ENCODE measurements around the gene E4F1. TPM values are rescaled to one million over a fixed set of nuclear protein-coding genes. Genes with fewer than 3 reads are reported as not detected.

E4F1 gene
- total and polyA plus RNA-seq, 2 of the 13 experiments (the other 11 are each of a cell fraction or from before 2014, with no cell fraction given) = 13.8 to 19.5 TPM

DNA sequence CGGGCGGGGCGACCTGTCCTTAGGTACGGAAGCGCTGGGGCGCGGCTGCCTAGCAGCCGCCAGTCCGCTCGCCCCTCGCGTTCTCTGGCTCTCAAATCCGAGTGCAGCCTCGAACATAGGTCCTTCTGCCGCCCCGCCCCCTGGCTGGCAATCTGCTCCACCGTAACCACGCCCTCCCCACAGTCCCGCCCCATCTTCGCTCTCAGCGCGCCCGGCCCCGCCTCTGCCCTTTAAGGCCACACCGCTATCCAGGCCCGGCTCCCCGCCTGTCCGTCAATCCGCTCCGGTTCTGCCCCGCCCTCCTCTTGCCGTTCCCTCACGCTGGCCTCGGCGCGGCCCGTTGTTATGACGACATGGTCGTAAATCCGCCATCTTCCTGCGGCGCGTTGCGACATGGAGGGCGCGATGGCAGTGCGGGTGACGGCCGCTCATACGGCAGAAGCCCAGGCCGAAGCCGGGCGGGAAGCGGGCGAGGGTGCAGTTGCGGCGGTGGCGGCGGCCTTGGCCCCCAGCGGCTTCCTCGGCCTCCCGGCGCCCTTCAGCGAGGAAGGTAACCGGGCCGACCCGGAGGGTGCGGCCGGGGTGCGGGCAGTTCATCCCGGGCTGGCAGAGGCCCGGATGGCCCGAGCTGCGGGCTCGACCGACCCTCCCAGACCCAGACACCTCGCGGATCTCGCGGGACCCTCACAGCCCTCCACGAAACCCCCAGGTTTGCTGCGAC is at the start of gene E4F1 (continued):
- TF ChIP-seq ZNF446 (CRISPR knock-in tag; IDR thresholded peaks at IDR 0.05) (no peak), XRCC5 (optimal IDR thresholded peaks at IDR 0.05; ENCODE audit: low read length) (peak; percentile 21), ERF (CRISPR knock-in tag; IDR thresholded peaks at IDR 0.05) (0 out of 2 replicates have a peak, but pooled peaks have one; percentile 22), ZNF615 (CRISPR knock-in tag; IDR thresholded peaks at IDR 0.05; ENCODE audit: borderline replicate concordance) (no peak), ELF1 (CRISPR knock-in tag; IDR thresholded peaks at IDR 0.05) (peak; percentile 73), PRDM4 (CRISPR knock-in tag; IDR thresholded peaks at IDR 0.05; ENCODE audit: borderline replicate concordance) (no peak), SUZ12 (IDR thresholded peaks at IDR 0.05; ENCODE audit: low read depth, low read length) (no peak), TARDBP (CRISPR knock-in tag; IDR thresholded peaks at IDR 0.05) (peak; percentile 97), SNAI1 (CRISPR knock-in tag; IDR thresholded peaks at IDR 0.05; ENCODE audit: borderline replicate concordance) (no peak), ZNF883 (CRISPR knock-in tag; IDR thresholded peaks at IDR 0.05; ENCODE audit: not compliant biosample characterization) (peak; percentile 43), ZNF737 (CRISPR knock-in tag; IDR thresholded peaks at IDR 0.05; ENCODE audit: borderline replicate concordance) (no peak), ZFAT (CRISPR knock-in tag; conservative IDR thresholded peaks at IDR 0.05) (no peak), GATA4 (IDR thresholded peaks at IDR 0.05; ENCODE audit: borderline replicate concordance, low read depth) (no peak; the same call in 1 of the 2 replicates), RELA (CRISPR knock-in tag; IDR thresholded peaks at IDR 0.05) (no peak), FOSL2 (CRISPR knock-in tag; IDR thresholded peaks at IDR 0.05) (peak; percentile 55), SATB2 (CRISPR knock-in tag; IDR thresholded peaks at IDR 0.05) (0 out of 2 replicates have a peak, but pooled peaks have one; percentile 63), IRX3 (CRISPR knock-in tag; IDR thresholded peaks at IDR 0.05; ENCODE audit: borderline replicate concordance, low read depth) (no peak)
- TF ChIP-seq, protein P1, sequence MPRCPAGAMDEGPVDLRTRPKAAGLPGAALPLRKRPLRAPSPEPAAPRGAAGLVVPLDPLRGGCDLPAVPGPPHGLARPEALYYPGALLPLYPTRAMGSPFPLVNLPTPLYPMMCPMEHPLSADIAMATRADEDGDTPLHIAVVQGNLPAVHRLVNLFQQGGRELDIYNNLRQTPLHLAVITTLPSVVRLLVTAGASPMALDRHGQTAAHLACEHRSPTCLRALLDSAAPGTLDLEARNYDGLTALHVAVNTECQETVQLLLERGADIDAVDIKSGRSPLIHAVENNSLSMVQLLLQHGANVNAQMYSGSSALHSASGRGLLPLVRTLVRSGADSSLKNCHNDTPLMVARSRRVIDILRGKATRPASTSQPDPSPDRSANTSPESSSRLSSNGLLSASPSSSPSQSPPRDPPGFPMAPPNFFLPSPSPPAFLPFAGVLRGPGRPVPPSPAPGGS (CRISPR knock-in tag; IDR thresholded peaks at IDR 0.05) = no peak; the same call in 1 of the 2 replicates
- TF ChIP-seq, protein P2, sequence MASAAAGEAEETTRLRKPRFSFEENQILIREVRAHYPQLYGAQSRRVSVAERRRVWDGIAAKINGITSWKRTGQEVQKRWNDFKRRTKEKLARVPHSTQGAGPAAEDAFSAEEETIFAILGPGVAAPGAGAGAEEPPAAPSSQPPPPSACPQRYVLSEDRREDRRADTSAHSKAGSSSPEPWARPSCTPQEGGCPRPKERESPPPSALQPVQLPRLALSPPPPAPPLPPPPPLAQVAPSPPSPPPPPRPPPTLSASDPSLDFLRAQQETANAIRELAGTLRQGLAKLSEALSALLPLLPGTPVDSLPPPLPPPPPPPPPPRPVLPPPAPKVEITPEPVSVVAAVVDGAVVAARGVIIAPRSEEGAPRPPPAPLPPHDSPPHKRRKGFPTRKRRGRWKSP (CRISPR knock-in tag; IDR thresholded peaks at IDR 0.05) = peak; percentile 70; the same call in 1 of the 2 replicates
- TF ChIP-seq, protein P3, sequence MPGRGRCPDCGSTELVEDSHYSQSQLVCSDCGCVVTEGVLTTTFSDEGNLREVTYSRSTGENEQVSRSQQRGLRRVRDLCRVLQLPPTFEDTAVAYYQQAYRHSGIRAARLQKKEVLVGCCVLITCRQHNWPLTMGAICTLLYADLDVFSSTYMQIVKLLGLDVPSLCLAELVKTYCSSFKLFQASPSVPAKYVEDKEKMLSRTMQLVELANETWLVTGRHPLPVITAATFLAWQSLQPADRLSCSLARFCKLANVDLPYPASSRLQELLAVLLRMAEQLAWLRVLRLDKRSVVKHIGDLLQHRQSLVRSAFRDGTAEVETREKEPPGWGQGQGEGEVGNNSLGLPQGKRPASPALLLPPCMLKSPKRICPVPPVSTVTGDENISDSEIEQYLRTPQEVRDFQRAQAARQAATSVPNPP (CRISPR knock-in tag; IDR thresholded peaks at IDR 0.05) = no peak
- TF ChIP-seq, protein P4, sequence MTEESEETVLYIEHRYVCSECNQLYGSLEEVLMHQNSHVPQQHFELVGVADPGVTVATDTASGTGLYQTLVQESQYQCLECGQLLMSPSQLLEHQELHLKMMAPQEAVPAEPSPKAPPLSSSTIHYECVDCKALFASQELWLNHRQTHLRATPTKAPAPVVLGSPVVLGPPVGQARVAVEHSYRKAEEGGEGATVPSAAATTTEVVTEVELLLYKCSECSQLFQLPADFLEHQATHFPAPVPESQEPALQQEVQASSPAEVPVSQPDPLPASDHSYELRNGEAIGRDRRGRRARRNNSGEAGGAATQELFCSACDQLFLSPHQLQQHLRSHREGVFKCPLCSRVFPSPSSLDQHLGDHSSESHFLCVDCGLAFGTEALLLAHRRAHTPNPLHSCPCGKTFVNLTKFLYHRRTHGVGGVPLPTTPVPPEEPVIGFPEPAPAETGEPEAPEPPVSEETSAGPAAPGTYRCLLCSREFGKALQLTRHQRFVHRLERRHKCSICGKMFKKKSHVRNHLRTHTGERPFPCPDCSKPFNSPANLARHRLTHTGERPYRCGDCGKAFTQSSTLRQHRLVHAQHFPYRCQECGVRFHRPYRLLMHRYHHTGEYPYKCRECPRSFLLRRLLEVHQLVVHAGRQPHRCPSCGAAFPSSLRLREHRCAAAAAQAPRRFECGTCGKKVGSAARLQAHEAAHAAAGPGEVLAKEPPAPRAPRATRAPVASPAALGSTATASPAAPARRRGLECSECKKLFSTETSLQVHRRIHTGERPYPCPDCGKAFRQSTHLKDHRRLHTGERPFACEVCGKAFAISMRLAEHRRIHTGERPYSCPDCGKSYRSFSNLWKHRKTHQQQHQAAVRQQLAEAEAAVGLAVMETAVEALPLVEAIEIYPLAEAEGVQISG (CRISPR knock-in tag; IDR thresholded peaks at IDR 0.05) = peak; percentile 90
